ENCODE results near the gene IFI27L1.

The IFI27L1 gene

GRCh38 chr14:94129758-94130414 lies 48.8 kb downstream of the IFI27L1 start:
- no peak for DNase-seq (ENCODE audit: low read depth in 2 of 3, low spot score in 2 of 3)

GRCh38 chr14:94132285-94132887 lies 51.3 kb downstream of the IFI27L1 start:
- DNase-seq (ENCODE audit: low read depth in 2 of 3, low spot score in 2 of 3), result peak in 1 of 3 experiments; percentile 25

- DNase-seq (ENCODE audit: low read depth in 2 of 3, low spot score in 2 of 3), result no peak
These were observed 54.4 kb downstream of the IFI27L1 start for GRCh38 chr14:94135476-94135875.

GRCh38 chr14:94136575-94137331 lies 55.6 kb downstream of the IFI27L1 start:
- peak; percentile 54 to 83 (median 76) for DNase-seq (ENCODE audit: low read depth in 2 of 3, low spot score in 2 of 3)

- no peak for DNase-seq (ENCODE audit: low read depth in 2 of 3, low spot score in 2 of 3)
These were observed 57.1 kb downstream of the IFI27L1 start for GRCh38 chr14:94138251-94138650.

GRCh38 chr14:94139006-94139405 lies 57.9 kb downstream of the IFI27L1 start:
- DNase-seq (ENCODE audit: low read depth in 2 of 3, low spot score in 2 of 3), result no peak

GRCh38 chr14:94139421-94139820 lies 58.3 kb downstream of the IFI27L1 start:
- DNase-seq (ENCODE audit: low read depth in 2 of 3, low spot score in 2 of 3), result no peak

- DNase-seq (ENCODE audit: low read depth in 2 of 3, low spot score in 2 of 3), result no peak
These were observed 61.1 kb downstream of the IFI27L1 start for GRCh38 chr14:94142247-94142646.

- DNase-seq (ENCODE audit: low read depth in 2 of 3, low spot score in 2 of 3), result no peak
These were observed 61.7 kb downstream of the IFI27L1 start for GRCh38 chr14:94142836-94143235.

- DNase-seq (ENCODE audit: low read depth in 2 of 3, low spot score in 2 of 3), result no peak
These were observed 62.1 kb downstream of the IFI27L1 start for GRCh38 chr14:94143239-94143638.

- no peak for DNase-seq (ENCODE audit: low read depth in 2 of 3, low spot score in 2 of 3)
These were observed 62.6 kb downstream of the IFI27L1 start for GRCh38 chr14:94143711-94144110.

GRCh38 chr14:94144765-94145164 lies 63.7 kb downstream of the IFI27L1 start:
- no peak for DNase-seq (ENCODE audit: low read depth in 2 of 3, low spot score in 2 of 3)

- no peak for DNase-seq (ENCODE audit: low read depth in 2 of 3, low spot score in 2 of 3)
These were observed 64.9 kb downstream of the IFI27L1 start for GRCh38 chr14:94145902-94146527.

Measured in activated CD8-positive, alpha-beta memory T cell treated with anti-CD3 and anti-CD28 coated beads for 48 hours (primary cell).